Activated CD8-positive, alpha-beta T cell treated with anti-CD3 and anti-CD28 coated beads for 36 hours (primary cell): ENCODE results near the gene DENND2C. TPM values are rescaled to one million over a fixed set of nuclear protein-coding genes. Genes with fewer than 3 reads are reported as not detected.

Experiments used
- ATAC-seq: fragments of 200-7000 bp; cut with Tn5 transposase; one replicate; pipeline ENCODE4 v1.10.0; 2021; ENCODE audit warnings: mild to moderate bottlenecking, moderate library complexity
- CTCF ChIA-PET: fragments of 350-600 bp; sonication (Branson Sonifier 250); formaldehyde crosslinking; loops from one replicate; lab custom pipeline; 2021; ENCODE audit warnings: antibody characterized with exemption; lab: Charles Lee
- POLR2A ChIA-PET: fragments of 350-600 bp; sonication (Branson Sonifier 250); formaldehyde crosslinking; loops from one replicate; lab custom pipeline; 2021; ENCODE audit warnings: antibody characterized with exemption; lab: Charles Lee
- DNase-seq: peaks from one replicate; pipeline ENCODE4 v3.0.0-alpha.2; 2020
- H3K27ac Mint-ChIP-seq: one replicate; pipeline ENCODE4 v1.8.0; 2021; ENCODE audit warnings: mild to moderate bottlenecking, mixed read lengths
- H3K27me3 Mint-ChIP-seq: one replicate; pipeline ENCODE4 v1.8.0; 2021; ENCODE audit warnings: mixed read lengths
- H3K36me3 Mint-ChIP-seq: one replicate; pipeline ENCODE4 v1.8.0; 2021; ENCODE audit warnings: low read depth, mixed read lengths
- H3K4me1 Mint-ChIP-seq: one replicate; pipeline ENCODE4 v1.8.0; 2021; ENCODE audit warnings: low read depth, mixed read lengths
- H3K4me3 Mint-ChIP-seq: one replicate; pipeline ENCODE4 v1.8.0; 2021; ENCODE audit warnings: mild to moderate bottlenecking, moderate library complexity, mixed read lengths
- H3K9me3 Mint-ChIP-seq: one replicate; pipeline ENCODE4 v1.8.0; 2021; ENCODE audit warnings: mixed read lengths
- CTCF ChIP-seq: fragments of 200-600 bp; IDR thresholded peaks from one replicate; pipeline ENCODE4 v1.8.0; 2022; ENCODE audit warnings: antibody characterized with exemption, mild to moderate bottlenecking
- intact Hi-C: fragments of 100-400 bp; cut with micrococcal nuclease; formaldehyde crosslinking; loops from one replicate; pipeline ENCODE4 v1.10.0; 2022
- total RNA-seq, 2 experiments: library from RNA; stranded (reverse); gene quantifications; one replicate each; pipeline ENCODE4 v1.2.3, GENCODE V29; 2021

Gene DENND2C
- total RNA-seq, 2 experiments from 2014 or later: 0.99 to 1.5 TPM

- no peaks in the 10 kb centered on the region for H3K27me3 Mint-ChIP-seq
- CTCF ChIA-PET: no interaction called here
- no peak overlapping the region for H3K4me3 Mint-ChIP-seq
- H3K27ac Mint-ChIP-seq: no peak overlapping the region
- TF ChIP-seq CTCF: no peak
- no peaks in the 10 kb centered on the region for H3K9me3 Mint-ChIP-seq
- intact Hi-C loops: no loop called here
- DNase-seq (no peak), ATAC-seq (no peak)
- no peaks in the 10 kb centered on the region for H3K36me3 Mint-ChIP-seq
- POLR2A ChIA-PET: no interaction called here
- no peaks in the 10 kb centered on the region for H3K4me1 Mint-ChIP-seq
Measured at GRCh38 chr1:114588196-114588689, 81.6 kb downstream of the DENND2C start.

- no peak for ATAC-seq
- Mint-ChIP-seq H3K4me3 (no peak overlapping the region), H3K27me3 (no peaks in the 10 kb centered on the region), H3K27ac (no peak overlapping the region), H3K9me3 (no peaks in the 10 kb centered on the region), H3K4me1 (peaks cover 5% of the 10 kb centered on the region), H3K36me3 (no peaks in the 10 kb centered on the region)
- CTCF ChIA-PET: interaction anchor here (1.1 kb wide), 1 partner anchor 240 kb away, joined by 5 read pairs; no protein-coding TSS in a partner anchor
- no peak for DNase-seq
- POLR2A ChIA-PET: no interaction called here
- intact Hi-C loops: no loop called here
- TF ChIP-seq CTCF: no peak
Measured at GRCh38 chr1:114587203-114587991, 82.5 kb downstream of the DENND2C start.

GRCh38 chr1:114586513-114587047 is 83.3 kb downstream of the DENND2C start:
- H3K36me3 Mint-ChIP-seq: no peaks in the 10 kb centered on the region
- no peak for ATAC-seq
- ChIA-PET CTCF (interaction anchor here (1.1 kb wide), 1 partner anchor 239 kb away, joined by 5 read pairs; no protein-coding TSS in a partner anchor), POLR2A (no interaction called here)
- no peak overlapping the region for H3K4me3 Mint-ChIP-seq
- no peak for DNase-seq
- intact Hi-C loops: no loop called here
- H3K27me3 Mint-ChIP-seq: no peaks in the 10 kb centered on the region
- no peaks in the 10 kb centered on the region for H3K9me3 Mint-ChIP-seq
- H3K4me1 Mint-ChIP-seq: peaks cover 7% of the 10 kb centered on the region
- no peak for TF ChIP-seq CTCF
- no peak overlapping the region for H3K27ac Mint-ChIP-seq

GRCh38 chr1:114585231-114585630 is 84.6 kb downstream of the DENND2C start:
- DNase-seq (no peak), ATAC-seq (no peak)
- Mint-ChIP-seq H3K27ac (no peak overlapping the region), H3K4me1 (peaks cover 8% of the 10 kb centered on the region), H3K4me3 (no peak overlapping the region), H3K36me3 (no peaks in the 10 kb centered on the region), H3K9me3 (no peaks in the 10 kb centered on the region), H3K27me3 (no peaks in the 10 kb centered on the region)
- ChIA-PET POLR2A (no interaction called here), CTCF (no interaction called here)
- TF ChIP-seq CTCF: no peak
- intact Hi-C loops: no loop called here
